Stomach (tissue), 9 donors: ENCODE data around the gene MBNL2. TPM values are rescaled to one million over a fixed set of nuclear protein-coding genes. Genes with fewer than 3 reads are reported as not detected.

Source experiments
- DNase-seq, 2 donors: peaks; one replicate each; pipeline versions ENCODE4 v3.0.0 to v3.0.0-alpha.2; 2013 to 2019
- H3K27ac ChIP-seq, 5 donors: fragments of 200-600 bp in 4 of 5; sonication (generic) in 4 of 5; one replicate each; pipeline ENCODE4 v1.5.1; 2013 to 2019; ENCODE audit warnings: mild to moderate bottlenecking in 1 of 5, moderate library complexity in 1 of 5
- H3K27me3 ChIP-seq, 3 donors: fragments of 200-600 bp; sonication (generic); one replicate each; pipeline ENCODE4 v1.5.1; 2017 to 2019; ENCODE audit warnings: mixed run types in 1 of 3
- H3K36me3 ChIP-seq, 4 donors: fragments of 200-600 bp; sonication (generic); 1 replicate in 3 of 4; 2 replicates in 1 of 4; pipeline ENCODE4 v1.5.1; 2016 to 2019
- H3K4me1 ChIP-seq, 4 donors: fragments of 200-600 bp; sonication (generic); one replicate each; pipeline ENCODE4 v1.5.1; 2016 to 2019
- H3K4me3 ChIP-seq, 4 donors: fragments of 200-600 bp; sonication (generic) in 3 of 4; one replicate each; pipeline ENCODE4 v1.5.1; 2016 to 2019; ENCODE audit warnings: mild to moderate bottlenecking in 1 of 4
- H3K9me3 ChIP-seq, 4 donors: fragments of 200-600 bp; sonication (generic); one replicate each; pipeline ENCODE4 v1.5.1; 2016 to 2019
- EP300 ChIP-seq: sonication (generic); formaldehyde crosslinking; IDR thresholded peaks from one replicate; pipeline ENCODE4 v1.6.1; 2017; ENCODE audit warnings: antibody characterized with exemption
- POLR2A ChIP-seq, 4 donors: fragments of 450-650 bp; IDR thresholded peaks; one replicate each; pipeline ENCODE4 v1.6.1; 2016; ENCODE audit warnings: antibody characterized with exemption in 4 of 4, control low read depth in 2 of 4, mild to moderate bottlenecking in 1 of 4, moderate library complexity in 1 of 4
- POLR2AphosphoS5 ChIP-seq, 3 donors: sonication (generic); formaldehyde crosslinking; IDR thresholded peaks; one replicate each; pipeline ENCODE4 v1.6.1; 2016; ENCODE audit warnings: antibody characterized with exemption in 3 of 3
- WGBS, 5 donors: extraction: QIAGEN DNeasy Blood & Tissue Kit in 3 of 5; methylation state at CpG; one replicate each; pipeline versions ENCODE4 v1.1.5 to v1.1.7; 2013 to 2018; 5-methylcytosine and 5-hydroxymethylcytosine counted together
- intact Hi-C: fragments of 100-400 bp; cut with DNase I; formaldehyde crosslinking; loops from one replicate; pipeline ENCODE4 v1.15.1; 2023; ENCODE audit warnings: low total_unique reads
- polyA plus RNA-seq, 3 donors: library from polyadenylated mRNA; stranded (reverse); fragments of 200-250 nt; gene quantifications; one replicate each; pipeline ENCODE4 v1.2.3, GENCODE V29; 2013
- total RNA-seq, 5 donors: library from RNA; depleted of rRNA; stranded (reverse); fragments of >200 nt; gene quantifications; one replicate each; pipeline versions ENCODE4 v1.1.0 to v1.2.3, GENCODE V29; 2014 to 2016
- TF ChIP-seq, protein P1 (sequence below), 7 experiments: fragments of 450-650 bp in 4 of 7; fragments of 200-600 bp in 3 of 7; sonication (generic) in 3 of 7; IDR thresholded peaks; one replicate each; pipeline ENCODE4 v1.5.1; 2016 to 2019; ENCODE audit warnings: antibody characterized with exemption in 7 of 7, control low read depth in 2 of 7, mild to moderate bottlenecking in 1 of 7
- donor health status: healthy with polysubstance abuse.
- donor health status: Bipolar disorder and iron deficiency.
- donor health status: healthy.

Gene MBNL2
- total and polyA plus RNA-seq, 8 donors = 8.3 to 74.5 (median 25.6) TPM

DNA sequence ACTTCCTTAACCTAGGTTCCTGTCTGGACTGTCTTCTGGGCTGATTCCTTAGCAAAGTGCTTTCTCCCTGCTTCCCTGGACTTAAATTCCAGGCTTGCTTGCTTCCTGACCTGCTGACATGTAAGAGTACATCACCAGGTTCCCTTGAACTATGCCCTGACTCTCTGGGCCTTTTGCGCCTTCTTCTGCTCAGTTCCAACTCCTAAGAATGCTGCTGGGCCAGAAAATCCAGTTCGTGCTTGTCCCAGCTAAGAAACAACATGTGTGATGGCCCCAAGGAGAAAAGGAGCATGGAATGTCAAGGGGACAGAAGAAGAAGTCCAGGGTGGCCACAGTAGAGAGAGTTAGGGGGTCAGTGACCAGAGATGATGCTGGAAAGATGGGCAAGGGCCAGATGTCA lies 42.6 kb upstream of the MBNL2 start:
- 38 to 66% (median 60%) methylated on average over 2 of the region's 2 CpGs for WGBS, 5 donors
- Histone ChIP-seq H3K4me1 (no peaks in the 10 kb centered on the region), H3K36me3 (no peaks in the 10 kb centered on the region), H3K27me3 (no peaks in the 10 kb centered on the region), H3K4me3 (no peak overlapping the region), H3K27ac (no peak overlapping the region), H3K9me3 (no peaks in the 10 kb centered on the region)
- TF ChIP-seq POLR2AphosphoS5 (IDR thresholded peaks at IDR 0.05) (no peak), POLR2A (IDR thresholded peaks at IDR 0.05) (no peak), EP300 (no peak)
- TF ChIP-seq, protein P1, sequence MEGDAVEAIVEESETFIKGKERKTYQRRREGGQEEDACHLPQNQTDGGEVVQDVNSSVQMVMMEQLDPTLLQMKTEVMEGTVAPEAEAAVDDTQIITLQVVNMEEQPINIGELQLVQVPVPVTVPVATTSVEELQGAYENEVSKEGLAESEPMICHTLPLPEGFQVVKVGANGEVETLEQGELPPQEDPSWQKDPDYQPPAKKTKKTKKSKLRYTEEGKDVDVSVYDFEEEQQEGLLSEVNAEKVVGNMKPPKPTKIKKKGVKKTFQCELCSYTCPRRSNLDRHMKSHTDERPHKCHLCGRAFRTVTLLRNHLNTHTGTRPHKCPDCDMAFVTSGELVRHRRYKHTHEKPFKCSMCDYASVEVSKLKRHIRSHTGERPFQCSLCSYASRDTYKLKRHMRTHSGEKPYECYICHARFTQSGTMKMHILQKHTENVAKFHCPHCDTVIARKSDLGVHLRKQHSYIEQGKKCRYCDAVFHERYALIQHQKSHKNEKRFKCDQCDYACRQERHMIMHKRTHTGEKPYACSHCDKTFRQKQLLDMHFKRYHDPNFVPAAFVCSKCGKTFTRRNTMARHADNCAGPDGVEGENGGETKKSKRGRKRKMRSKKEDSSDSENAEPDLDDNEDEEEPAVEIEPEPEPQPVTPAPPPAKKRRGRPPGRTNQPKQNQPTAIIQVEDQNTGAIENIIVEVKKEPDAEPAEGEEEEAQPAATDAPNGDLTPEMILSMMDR (IDR thresholded peaks at IDR 0.05) = no peak
- intact Hi-C loops = no loop called here
- peak in 1 of 2 donors; percentile 44 for DNase-seq

DNA sequence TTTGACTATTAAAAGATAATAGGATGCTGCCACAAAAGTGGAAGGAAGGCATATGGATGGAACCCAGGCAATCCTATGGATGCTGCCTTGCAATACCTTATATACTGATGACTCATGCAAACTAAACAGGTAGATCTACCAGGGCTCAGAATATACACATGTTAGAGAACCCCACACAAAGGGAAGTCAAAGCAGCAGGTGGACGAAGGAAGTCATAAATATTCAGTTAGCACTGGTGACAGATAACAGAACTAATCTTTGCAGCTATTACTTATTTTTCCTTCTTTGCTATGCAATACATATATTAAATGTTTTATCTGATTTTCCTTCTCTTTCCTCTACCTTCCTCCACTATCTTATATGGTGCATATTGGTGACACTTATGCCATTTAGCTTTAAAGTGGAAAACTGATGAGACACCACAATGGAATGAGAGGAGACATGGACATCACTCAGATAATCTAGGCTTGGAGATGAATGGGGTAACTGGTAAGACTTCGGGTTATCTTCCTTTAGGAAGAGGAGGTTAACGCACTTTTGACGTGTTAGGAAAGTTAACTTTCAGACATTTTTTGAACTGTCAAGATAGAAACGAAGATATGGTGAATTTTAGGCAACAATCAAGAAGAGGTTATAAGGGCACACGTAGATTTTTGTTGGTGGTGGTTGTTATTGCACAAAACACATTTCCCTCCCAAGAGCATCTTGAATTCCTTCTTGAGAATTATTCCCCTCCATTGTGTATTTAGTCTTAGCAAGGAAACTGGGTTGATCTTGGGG lies 39.8 kb upstream of the MBNL2 start:
- TF ChIP-seq EP300 = no peak
- TF ChIP-seq POLR2AphosphoS5 (IDR thresholded peaks at IDR 0.05) = no peak
- TF ChIP-seq, protein P1 (IDR thresholded peaks at IDR 0.05) = no peak
- no peak for TF ChIP-seq POLR2A (IDR thresholded peaks at IDR 0.05)
- no peak overlapping the region for H3K4me3 ChIP-seq
- intact Hi-C loops = no loop called here
- no peak for DNase-seq
- H3K4me1 ChIP-seq = no peaks in the 10 kb centered on the region
- H3K27me3 ChIP-seq = no peaks in the 10 kb centered on the region
- WGBS, 5 donors = 79 to 85% (median 83%) methylated on average over 6 of the region's 6 CpGs
- no peaks in the 10 kb centered on the region for H3K36me3 ChIP-seq
- no peak overlapping the region for H3K27ac ChIP-seq
- no peaks in the 10 kb centered on the region for H3K9me3 ChIP-seq

DNA sequence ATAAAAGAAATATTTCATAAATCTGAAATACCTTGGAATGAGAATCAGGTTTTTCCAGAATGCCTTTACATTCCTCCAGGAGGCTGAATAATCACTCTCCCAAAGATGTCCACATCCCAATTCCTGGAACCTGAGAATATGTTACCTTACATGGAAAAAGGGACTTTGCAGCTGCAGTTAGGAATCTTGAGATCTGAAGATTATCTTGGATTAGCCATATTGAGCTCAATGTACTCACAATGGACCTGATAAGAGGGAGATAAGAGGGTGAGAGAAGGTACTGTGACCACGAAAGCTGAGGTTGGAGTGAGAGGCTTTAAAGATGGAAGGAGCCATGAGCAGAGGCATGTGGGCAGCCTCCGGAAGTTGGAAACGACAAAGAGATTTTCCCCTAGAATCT lies 36.8 kb upstream of the MBNL2 start:
- Histone ChIP-seq H3K9me3 (no peaks in the 10 kb centered on the region), H3K4me1 (no peaks in the 10 kb centered on the region), H3K36me3 (no peaks in the 10 kb centered on the region), H3K4me3 (no peak overlapping the region), H3K27me3 (no peaks in the 10 kb centered on the region), H3K27ac (no peak overlapping the region)
- intact Hi-C loops = no loop called here
- TF ChIP-seq POLR2AphosphoS5 (IDR thresholded peaks at IDR 0.05) (no peak), POLR2A (IDR thresholded peaks at IDR 0.05) (no peak), EP300 (no peak)
- TF ChIP-seq, protein P1 (IDR thresholded peaks at IDR 0.05) = no peak
- 72 to 94% (median 85%) methylated on average over 3 of the region's 3 CpGs for WGBS, 5 donors
- no peak for DNase-seq

DNA sequence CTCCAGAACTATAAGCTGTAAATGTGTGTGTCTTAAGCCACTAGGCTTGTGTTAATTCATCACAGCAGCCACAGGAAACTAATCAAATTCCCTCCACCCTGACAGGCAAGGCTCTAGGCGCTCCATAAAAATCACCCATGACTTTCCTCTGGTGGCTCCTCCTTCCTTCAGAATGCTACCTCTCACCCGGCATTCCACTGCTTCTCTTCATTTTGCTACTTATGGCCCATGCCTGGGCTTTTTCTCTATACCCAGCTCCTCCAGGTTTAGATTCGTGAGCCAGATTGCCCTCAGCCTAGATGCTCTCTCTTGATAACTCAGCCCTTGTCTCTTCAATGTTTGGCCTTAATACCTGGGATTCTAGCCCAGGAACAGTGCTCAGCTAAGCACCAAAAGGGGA lies 36.4 kb upstream of the MBNL2 start:
- WGBS, 5 donors = 89 to 96% (median 91%) methylated on average over 3 of the region's 3 CpGs
- no peak for DNase-seq
- Histone ChIP-seq H3K4me3 (no peak overlapping the region), H3K27me3 (no peaks in the 10 kb centered on the region), H3K9me3 (no peaks in the 10 kb centered on the region), H3K27ac (no peak overlapping the region), H3K4me1 (no peaks in the 10 kb centered on the region), H3K36me3 (no peaks in the 10 kb centered on the region)
- intact Hi-C loops = no loop called here
- TF ChIP-seq, protein P1 (IDR thresholded peaks at IDR 0.05) = no peak
- TF ChIP-seq POLR2A (IDR thresholded peaks at IDR 0.05) (no peak), POLR2AphosphoS5 (IDR thresholded peaks at IDR 0.05) (no peak), EP300 (no peak)
